C4-2B (cell line): ENCODE results near the gene NKIRAS2.

Experiments used
- ZFX ChIP-seq: fragments of 450-650 bp; IDR thresholded peaks from 2 replicates; pipeline ENCODE4 v1.6.1; 2017
- TF ChIP-seq, protein P1 (sequence below): fragments of 450-650 bp; conservative IDR thresholded peaks from 2 replicates; pipeline ENCODE4 v1.5.1; 2017; ENCODE audit warnings: mild to moderate bottlenecking

- TF ChIP-seq, protein P1, sequence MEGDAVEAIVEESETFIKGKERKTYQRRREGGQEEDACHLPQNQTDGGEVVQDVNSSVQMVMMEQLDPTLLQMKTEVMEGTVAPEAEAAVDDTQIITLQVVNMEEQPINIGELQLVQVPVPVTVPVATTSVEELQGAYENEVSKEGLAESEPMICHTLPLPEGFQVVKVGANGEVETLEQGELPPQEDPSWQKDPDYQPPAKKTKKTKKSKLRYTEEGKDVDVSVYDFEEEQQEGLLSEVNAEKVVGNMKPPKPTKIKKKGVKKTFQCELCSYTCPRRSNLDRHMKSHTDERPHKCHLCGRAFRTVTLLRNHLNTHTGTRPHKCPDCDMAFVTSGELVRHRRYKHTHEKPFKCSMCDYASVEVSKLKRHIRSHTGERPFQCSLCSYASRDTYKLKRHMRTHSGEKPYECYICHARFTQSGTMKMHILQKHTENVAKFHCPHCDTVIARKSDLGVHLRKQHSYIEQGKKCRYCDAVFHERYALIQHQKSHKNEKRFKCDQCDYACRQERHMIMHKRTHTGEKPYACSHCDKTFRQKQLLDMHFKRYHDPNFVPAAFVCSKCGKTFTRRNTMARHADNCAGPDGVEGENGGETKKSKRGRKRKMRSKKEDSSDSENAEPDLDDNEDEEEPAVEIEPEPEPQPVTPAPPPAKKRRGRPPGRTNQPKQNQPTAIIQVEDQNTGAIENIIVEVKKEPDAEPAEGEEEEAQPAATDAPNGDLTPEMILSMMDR, result no peak
- no peak for TF ChIP-seq ZFX
These were observed 39.9 kb downstream of the NKIRAS2 start for GRCh38 chr17:42059815-42060214.
